OCI-M1 (cell line): ENCODE measurements around the gene CTSS.
"Not testable (repeated sequence)": the region's sequence is repeated elsewhere in the genome, so short reads cannot be mapped to it uniquely, and the experiment has no call there.

Source experiments
- DNase-seq: peaks from one replicate; lab custom pipeline; 2025; lab: John Stamatoyannopoulos, UW

CTSS gene

DNA sequence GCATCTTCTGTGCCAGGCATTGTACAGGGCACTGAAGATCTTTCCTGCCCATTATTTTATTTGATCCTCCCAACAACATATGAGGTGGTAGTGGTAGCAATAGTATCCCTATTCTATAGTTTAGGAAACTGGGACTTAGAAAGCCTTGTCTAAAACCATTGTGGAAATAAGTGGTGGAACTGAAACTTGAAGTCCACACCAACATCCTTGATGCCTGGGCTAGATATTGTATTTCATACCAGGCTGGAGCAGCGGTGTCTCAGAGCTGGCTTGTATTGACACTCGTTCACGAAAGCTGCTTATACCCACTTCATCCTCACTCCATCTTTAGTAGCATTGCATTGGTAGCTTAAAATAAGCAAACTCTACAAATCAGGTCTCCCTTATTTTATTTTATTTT, 9.7 kb upstream of the CTSS start:
- DNase-seq, result no peak

DNA sequence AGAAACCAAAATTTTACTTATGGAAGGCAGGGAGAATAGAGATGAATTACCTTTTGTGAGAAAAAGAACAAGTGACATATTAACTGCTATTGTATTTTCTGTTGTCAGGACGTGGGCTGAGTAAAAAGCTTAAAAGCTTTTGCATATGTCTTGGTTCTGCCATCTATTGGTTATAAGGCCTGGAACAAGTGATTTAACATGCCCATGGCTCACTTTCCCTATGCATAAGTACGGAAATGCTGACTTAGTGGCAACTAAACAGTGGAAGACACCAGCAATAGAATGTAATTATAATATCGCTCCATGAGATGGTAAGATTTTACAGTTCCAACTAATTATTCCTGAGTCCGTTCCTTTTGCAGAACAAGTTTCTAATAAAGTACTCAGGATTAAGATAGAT, 6.7 kb upstream of the CTSS start:
- no peak for DNase-seq

DNA sequence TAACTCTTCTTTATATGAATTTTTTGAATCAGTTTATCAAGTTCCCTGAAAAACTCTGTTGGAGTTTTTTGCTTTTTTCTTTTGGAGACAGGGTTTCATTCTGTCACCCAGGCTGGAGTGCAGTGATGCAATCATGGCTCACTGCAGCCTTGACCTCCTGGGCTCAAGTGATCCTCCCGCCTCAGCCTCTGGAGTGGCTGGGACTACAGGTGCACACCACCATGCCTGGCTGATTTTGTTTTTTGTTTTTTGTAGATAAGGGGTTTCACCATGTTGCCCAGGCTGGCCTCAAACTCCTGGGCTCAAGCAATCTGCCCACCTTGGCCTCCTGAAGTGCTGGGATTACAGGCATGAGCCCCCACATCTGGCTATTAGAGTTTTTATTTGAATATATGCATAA, 2.1 kb upstream of the CTSS start:
- DNase-seq, result not testable (repeated sequence)

DNA sequence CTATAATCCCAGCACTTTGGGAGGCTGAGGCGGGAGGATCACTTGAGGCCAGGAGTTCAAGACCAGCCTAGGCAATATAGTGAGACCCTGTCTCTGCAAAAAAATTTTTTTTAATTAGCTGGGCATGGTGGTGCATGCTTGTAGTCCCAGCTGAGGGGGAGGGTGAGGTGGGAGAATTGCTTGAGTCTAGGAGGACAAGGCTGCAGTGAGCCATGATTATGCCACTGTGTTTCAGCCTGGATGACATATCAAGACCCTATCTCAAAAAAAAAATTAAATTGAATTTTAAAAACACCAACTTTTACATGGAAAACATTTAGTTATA, 361 bp upstream of the CTSS start:
- DNase-seq, result not testable (repeated sequence)

DNA sequence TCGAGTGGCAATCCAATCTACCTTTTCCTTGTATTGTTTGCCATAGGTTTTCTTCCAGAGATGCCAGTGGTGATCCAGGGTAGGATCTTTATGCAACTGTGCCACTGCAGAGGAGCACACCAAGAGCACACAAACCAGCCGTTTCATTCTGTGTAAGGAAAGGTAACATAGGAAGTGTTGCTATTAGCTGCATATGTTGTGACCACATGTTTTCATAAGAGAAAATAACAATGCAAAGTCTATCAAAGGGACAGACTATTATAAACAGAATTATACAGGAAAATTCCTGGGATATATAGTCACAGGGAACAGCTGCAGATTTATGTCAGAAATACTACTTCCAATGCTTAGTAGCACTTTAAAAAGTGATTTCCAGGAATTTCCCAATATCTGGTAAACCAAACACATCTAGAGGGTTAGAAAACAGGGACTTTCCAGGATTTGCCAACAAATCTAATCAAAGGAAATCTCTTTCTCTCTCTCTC, 919 bp downstream of the CTSS start:
- DNase-seq, result peak; percentile 67

DNA sequence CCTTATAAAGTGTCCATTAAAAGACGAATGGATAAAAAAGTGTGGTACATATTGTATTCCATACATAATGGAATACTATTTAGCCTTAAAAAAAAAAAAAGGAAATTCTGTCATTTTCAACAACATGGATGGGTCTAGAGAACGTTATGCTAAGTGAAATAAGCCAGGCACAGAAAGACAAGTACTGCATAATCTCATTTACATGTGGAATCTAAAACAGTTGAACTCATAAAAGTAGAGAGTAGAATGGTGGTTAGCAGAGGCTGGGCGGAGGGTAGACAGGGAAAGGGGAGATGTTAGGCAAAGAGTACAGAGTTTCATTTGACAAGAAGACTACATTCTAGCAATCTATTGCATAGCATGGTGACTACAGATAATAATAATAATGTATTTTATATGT, 2.6 kb downstream of the CTSS start:
- DNase-seq, result no peak

DNA sequence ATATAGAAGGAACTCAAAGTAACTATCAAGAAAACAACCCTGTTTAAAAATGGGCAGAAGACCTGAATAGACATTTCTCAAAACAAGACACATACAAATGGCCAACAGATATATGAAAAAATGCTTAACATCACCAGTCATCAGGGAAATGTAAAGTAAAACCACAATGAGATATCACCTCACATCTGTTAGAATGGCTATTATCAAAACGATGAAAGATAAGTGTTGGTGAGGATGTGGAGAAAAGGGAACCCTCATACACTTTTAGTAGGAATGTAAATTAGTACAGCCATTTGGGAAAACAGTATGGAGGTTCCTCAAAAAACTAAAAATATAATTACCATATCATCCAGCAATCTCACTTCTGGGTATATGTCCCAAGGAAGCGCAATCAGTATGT, 3.0 kb downstream of the CTSS start:
- DNase-seq, result peak; percentile 53

DNA sequence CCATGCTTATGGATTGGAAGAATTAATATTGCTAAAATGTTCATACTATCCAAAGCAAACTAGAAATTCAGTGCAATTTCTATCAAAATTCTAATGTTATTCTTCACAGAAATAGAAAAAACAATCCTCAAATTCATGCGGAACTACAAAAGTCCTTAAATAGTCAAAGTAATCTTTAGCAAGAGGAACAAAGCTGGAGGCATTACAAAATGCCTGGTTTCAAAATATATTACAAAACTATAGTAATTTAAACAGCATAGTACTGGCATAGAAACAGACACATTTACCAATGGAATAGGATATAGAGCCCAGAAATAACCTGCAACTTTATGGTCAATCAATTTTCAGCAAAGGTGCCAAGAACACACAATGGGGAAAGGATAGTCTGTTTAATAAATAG, 3.8 kb downstream of the CTSS start:
- DNase-seq, result no peak

DNA sequence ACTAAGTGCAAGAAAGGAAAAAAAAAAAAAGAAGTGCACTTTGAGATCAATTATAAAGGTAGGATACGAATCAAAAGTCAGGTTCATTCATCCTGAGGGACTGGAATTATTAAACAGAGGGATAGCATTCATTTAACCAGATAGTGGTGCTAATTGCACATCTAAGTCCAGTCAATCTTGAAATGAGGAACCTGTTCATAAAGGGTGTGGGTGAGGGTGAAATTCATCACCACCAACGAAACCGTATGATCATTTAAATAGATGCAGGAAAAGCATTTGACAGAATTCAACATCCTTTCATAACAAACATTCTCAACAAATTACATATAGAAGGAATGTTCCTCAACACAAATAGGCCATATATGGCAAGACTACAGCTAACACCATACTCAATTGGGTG, 5.6 kb downstream of the CTSS start:
- peak; percentile 24 for DNase-seq

DNA sequence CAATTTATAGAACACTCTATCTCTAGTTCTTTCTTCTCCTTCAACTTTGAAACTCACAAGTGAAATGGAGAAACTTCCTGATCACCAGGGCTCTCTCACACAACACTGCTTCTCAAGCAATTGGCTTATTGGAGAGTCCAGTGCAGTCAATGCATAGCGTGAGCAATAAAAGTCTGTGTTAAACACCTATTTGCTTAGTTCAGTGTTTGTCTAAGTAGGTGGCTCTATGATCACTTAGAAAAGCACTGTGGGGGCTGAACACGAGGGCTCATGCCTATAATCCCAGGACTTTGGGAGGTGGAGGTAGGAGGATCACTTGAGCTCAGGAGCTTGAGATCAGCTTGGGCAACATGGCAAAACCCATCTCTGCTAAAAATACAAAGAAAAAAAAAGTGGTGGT, 12.2 kb downstream of the CTSS start:
- no peak for DNase-seq

DNA sequence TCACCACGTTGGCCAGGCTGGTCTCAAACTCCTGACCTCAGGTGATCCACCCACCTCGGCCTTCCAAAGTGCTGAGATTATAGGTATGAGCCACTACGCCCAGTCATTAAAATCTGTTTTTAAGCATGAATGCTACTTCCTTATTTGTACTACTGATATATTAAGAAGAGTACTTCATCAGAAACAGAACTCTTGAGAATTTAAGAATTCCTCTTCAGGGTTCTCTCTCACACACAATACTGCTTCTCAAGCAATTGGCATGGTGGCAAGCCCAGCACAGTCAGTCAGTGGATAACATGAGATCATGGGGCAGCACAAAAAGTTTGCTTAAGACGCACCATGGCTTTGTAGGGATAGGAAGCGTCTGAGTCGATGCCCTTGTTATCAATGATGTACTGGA, 14.1 kb downstream of the CTSS start:
- no peak for DNase-seq

DNA sequence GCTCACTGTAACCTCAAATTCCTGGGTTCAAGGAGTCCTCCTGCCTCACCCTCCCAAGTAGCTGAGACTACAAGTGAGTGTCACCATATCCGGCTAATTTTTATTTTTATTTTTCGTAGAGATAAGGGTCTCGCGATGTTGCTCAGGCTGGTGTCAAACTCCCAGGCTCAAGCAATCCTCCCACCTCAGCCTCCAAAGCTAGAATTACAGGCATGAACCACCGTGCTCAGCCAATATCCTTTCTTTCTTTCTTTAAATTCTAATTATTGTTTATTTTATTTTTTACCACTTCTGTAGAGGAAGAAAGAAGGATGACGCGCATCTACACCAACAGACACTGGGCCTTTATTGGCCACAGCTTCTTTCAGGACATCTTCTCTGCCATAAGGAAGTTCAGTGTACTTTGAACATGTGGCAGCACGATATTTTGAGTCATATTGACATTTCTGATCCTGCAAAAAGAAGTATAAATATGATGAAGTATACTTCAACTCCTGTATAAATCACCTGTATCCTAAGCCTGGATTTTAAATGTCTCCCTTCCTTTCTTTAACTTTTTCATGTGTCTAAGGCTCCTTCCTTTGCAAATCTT, 15.8 kb downstream of the CTSS start:
- DNase-seq, result no peak

DNA sequence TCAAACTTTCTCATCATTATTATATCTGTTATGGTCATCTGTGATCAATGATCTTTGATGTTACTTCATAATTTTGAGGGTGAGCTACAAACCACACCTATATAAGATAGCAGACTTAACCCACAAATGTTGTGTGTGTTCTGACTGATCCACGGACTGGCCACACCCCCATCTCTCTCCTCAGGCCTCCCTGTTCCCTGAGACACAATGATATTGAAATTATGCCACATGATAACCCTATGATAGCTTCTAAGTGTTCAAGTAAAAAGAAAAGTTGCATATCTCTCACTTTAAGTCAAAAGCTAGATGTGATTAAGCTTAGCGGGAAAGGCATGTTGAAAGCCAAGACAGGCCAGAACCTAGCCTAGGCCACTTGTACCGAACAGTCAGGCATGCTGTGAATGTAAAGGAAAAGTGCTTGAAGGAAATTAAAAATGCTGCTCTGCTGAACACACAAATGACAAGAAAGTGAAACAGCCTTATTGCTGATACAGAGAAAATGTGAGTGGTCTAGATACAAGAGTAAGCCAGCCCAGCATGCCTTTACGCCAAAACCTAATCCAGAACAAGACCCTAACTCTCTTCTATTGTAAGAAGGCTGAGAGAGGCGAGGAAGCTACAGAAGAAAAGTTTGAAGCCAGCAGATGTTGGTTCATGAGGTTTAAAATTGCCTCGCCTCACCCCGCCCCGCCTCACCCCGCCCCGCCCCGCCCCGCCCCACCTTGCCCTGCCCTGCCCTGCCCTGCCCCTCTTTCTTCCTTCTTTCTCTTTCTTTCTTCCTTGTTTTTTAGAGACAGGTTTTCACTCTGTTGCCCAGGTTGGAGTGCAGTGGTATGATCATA, 16.5 kb downstream of the CTSS start:
- no peak for DNase-seq

DNA sequence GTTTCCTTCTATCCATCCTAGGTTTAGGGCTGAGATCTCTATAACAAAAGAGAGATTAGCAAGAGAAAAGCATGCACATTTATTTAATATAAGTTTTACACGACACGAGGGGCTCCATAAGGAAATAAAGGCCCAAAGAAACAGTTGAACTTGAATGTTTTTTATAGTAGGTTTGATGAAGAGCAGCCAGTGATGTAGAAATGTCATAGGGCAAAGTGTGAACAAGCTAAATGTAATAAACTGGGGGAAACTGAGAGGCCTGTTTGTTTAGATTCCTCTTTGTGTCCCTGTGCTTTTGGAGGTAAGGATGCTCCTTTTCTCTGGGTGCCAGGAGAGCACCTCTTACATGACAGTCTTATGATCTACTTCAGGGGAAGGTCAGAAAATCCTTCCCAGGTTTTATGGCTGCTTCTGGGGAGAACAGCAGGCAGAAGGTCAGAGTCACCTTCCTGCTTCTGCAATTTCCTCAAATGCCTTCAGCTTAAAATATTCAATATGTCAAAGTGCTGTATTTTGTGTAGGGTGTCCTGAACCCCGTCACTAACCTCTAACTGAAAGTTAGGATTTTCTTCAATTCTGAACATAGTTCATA, 35.4 kb downstream of the CTSS start:
- no peak for DNase-seq

DNA sequence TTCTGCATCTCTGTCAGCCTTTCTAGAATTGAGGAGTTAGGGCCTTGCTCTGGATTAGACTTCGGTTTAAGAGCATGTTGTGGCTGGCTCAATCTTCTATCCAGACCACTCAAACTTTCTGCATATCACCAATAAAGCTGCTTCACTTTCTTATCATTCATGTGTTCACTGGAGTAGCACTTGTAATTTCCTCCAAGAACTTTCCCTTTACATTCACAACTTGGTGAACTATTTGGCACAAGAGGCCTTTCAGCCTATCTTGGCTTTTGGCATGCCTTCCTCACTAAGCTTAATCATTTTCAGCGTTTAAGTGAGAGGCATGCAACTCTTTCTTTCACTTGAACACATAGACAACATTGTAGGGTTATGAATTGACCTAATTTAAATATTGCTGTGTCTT, 41.2 kb downstream of the CTSS start:
- DNase-seq, result no peak

DNA sequence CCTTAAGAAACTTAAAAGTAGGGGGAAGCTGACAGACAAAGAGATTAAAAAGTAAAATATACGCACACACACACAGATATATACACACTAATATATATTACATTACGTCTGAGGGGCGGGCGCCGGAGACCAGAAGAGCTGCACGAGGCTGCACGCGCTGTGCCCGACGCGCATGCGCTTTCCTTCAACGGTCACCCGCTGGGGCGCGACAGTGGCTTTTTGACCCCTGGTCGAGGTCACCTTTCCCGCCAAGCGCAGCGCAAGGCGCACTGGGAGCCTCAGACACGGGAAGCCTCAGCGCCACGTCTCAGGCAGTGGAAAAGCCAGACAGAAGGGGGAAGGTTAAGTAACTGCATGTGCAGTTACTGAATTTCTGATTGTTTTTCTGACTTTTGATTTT, 44.9 kb downstream of the CTSS start, which contains the start of gene HORMAD1:
Gene HORMAD1, minus strand, starts transcription at position 193 of the 400 bp plus-strand sequence. CDS start 1,390 bp downstream, outside the sequence.
- no peak for DNase-seq

DNA sequence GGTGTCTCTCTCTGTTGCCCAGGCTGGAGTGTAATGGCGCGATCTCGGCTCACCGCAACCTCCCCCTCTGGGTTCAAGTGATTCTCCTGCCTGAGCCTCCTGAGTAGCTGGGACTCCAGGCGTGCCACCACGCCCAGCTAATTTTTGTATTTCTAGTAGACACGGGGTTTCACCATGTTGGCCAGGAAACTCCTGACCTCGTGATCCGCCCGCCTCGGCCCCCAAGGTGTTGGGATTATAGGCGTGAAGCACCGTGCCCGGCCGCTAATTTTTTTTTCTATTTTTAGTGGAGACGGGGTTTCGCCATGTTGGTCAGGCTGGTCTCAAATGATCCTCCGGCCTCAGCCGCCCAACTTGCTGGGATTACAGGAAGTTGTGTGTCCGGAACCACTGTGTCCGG, 45.5 kb downstream of the CTSS start:
- DNase-seq, result no peak

DNA sequence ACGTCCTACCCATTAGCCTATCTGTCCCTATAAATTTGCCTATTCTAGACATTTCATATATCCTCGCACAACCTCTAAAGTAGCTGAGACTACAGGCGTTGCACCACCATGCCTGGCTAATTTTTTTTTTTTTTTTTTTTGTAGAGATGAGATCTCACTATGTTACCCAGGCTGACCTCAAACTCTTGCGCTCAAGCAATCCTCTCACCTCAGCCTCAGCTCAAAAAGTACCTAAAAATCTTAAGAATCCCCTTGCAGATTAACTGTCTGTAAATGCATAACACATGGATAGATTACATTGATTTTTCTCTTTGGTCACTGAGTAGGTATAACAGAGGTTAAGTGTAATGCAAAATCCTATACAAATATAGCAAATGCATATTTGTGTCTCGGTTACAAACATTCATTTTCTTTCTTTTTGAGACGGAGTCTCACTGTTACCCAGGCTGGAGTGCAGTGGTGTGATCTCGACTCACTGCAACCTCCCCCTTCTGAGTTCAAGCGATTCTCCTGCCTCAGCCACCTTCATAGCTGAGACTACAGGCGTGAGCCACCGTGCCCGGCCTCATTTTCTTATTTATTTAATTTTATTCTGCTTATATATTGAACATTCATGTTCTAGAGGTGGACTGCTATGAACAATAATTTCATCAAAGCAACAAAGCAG, 47.2 kb downstream of the CTSS start:
- no peak for DNase-seq

DNA sequence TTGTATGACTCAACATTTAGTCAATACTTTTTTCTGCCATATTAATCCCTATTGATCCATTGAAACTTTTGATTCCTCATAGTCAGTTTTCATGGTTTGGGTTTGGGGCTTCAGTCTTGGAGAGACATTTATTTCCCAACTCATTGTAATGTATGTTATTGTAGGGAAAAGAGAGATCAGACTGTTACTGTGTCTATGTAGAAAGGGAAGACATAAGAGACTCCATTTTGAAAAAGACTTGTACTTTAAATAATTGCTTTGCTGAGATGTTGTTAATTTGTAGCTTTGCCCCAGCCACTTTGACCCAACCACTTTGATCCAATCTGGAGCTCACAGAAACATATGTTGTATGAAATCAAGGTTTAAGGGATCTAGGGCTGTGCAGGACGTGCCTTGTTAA, 56.5 kb downstream of the CTSS start:
- DNase-seq, result not testable (repeated sequence)

DNA sequence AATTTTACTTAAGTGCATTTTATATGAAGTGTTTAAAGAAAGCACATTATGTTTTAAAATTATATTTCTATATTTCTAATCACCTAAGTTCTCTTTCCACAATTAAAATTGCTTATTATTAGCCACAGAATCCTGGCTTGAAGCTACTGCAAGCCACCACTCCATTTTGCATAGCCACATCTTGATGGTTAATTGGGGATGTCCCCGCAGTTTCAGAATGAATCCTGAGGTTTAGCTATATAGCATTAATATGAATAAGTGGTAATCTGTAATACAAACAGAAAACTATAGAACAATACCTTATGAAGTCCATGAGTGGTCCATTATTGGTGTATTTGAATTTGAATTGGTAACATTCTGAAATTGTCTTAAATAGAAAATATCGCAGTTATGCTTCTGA, 57.0 kb downstream of the CTSS start:
- DNase-seq, result no peak

DNA sequence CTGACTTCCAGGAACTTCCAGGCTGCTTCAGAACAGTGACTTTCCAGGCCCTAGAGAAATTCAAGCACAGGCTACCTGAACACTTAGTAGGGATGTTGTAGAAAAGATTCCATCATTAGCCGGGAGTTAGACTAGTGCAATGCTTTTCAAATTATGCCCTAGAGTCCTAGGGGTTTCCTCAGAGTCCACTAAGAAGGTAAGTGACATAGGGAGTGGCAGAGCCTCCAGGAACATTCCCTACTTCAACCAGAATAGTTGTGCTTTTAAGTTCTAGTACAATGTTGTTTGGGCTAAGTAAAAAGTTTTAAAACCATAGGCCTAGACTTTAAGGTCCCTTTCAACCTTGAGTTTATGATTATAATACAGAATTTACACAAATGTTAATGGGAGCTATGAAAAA, 59.5 kb downstream of the CTSS start:
- DNase-seq, result no peak

DNA sequence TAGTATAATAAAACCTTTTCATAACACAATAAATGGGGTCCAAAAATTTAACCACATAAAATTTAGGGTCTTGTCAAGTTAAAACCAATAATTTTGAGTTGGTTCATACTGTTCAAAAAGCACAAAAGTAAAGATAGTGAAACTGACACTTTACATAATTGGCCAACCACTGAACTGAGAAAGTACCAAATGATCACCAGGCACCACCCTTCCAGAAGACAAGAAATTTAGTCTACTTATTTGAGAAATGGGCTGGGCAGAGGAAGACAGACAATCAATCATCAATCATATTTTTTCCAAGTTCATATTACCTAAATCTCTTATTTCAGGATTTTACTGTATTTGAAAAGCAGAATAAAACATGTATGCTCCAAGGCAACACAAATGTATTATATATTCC, 62.2 kb downstream of the CTSS start:
- DNase-seq, result peak; percentile 20
